H1 (cell line): ENCODE results near the gene ERP29.

Experiments
- CBX5 ChIP-seq: fragments of 300-800, 300-1000 bp; sonication (generic); IDR thresholded peaks from 2 replicates; pipeline ENCODE4 v1.7.1; 2016; ENCODE audit warnings: antibody characterized with exemption, low read length, low read depth
- CHD1 ChIP-seq: IDR thresholded peaks from 2 replicates; pipeline ENCODE4 v1.6.1; 2012; ENCODE audit warnings: low read depth, low read length, improper control_type of control experiment
- CREB1 ChIP-seq: IDR thresholded peaks from 2 replicates; pipeline ENCODE4 v1.6.1; 2012; ENCODE audit warnings: inconsistent platforms
- EGR1 ChIP-seq: IDR thresholded peaks from 2 replicates; pipeline ENCODE4 v1.6.1; 2011; ENCODE audit warnings: low read depth, low read length, borderline replicate concordance
- JUN ChIP-seq: IDR thresholded peaks from 2 replicates; pipeline ENCODE4 v1.6.1; 2011; ENCODE audit warnings: low read depth, mild to moderate bottlenecking, improper control_type of control experiment, low read length
- KDM5A ChIP-seq: fragments of 200-600 bp; IDR thresholded peaks from 2 replicates; pipeline ENCODE4 v1.7.1; 2012; ENCODE audit warnings: mild to moderate bottlenecking, low read length, inconsistent platforms, mixed read lengths
- POLR2A ChIP-seq, 2 experiments: IDR thresholded peaks; 1 replicate in 1 of 2; 2 replicates in 1 of 2; pipeline ENCODE4 v1.6.1; 2011; ENCODE audit warnings: low read depth in 2 of 2, low read length in 2 of 2, mild to moderate bottlenecking in 2 of 2; ENCODE audit errors: control extremely low read depth in 1 of 2
- RAD21 ChIP-seq, 2 experiments: IDR thresholded peaks in 1 of 2; conservative IDR thresholded peaks in 1 of 2; 2 replicates each; pipeline ENCODE4 v1.6.1; 2011; ENCODE audit warnings: low read depth in 2 of 2, low read length in 2 of 2, improper control_type of control experiment in 1 of 2, inconsistent platforms in 1 of 2, mild to moderate bottlenecking in 1 of 2, moderate library complexity in 1 of 2
- SIRT6 ChIP-seq: IDR thresholded peaks from one replicate; pipeline ENCODE4 v1.7.1; 2012; ENCODE audit warnings: low read length, inconsistent platforms
- SP1 ChIP-seq: IDR thresholded peaks from 2 replicates; pipeline ENCODE4 v1.6.1; 2011; ENCODE audit warnings: low read depth, low read length
- ZNF274 ChIP-seq: IDR thresholded peaks from 2 replicates; pipeline ENCODE4 v1.7.0; 2012; ENCODE audit warnings: low read length, borderline replicate concordance; ENCODE audit errors: extremely low read depth
- TF ChIP-seq, protein P1 (sequence below), 3 experiments: IDR thresholded peaks; 1 replicate in 2 of 3; 2 replicates in 1 of 3; pipeline versions ENCODE4 v1.5.1 to v1.6.1; 2011; ENCODE audit warnings: low read length in 3 of 3, mild to moderate bottlenecking in 3 of 3, inconsistent platforms in 2 of 3, low read depth in 1 of 3, moderate library complexity in 1 of 3; ENCODE audit not compliant: insufficient read depth in 1 of 3; ENCODE audit errors: control extremely low read depth in 1 of 3

DNA sequence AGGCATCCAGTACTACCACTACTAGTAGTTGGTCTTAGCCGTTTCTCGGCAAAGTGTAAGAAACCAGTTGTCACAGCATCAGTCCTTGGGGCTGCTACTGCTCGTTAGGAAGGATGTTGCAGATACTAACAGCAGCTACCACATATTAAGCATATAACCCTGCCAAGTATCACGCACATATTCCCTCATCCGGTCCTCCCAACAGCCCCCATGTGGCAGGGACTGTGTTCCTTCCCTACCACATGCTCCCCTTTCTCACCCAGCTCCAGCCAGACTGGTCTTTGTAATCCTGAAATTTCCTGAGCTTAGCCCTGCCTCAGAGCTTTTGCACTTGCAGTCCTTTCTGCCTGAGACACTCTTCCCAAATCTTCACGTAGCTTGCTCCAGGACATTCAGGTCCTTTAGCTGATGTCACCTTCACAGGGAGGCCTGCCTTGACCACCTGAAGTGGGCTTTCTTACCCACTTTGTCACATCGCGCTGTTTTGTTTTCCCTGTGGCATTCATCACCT is 7.8 kb downstream of the ERP29 start:
- TF ChIP-seq CBX5: no peak
- TF ChIP-seq, protein P1, sequence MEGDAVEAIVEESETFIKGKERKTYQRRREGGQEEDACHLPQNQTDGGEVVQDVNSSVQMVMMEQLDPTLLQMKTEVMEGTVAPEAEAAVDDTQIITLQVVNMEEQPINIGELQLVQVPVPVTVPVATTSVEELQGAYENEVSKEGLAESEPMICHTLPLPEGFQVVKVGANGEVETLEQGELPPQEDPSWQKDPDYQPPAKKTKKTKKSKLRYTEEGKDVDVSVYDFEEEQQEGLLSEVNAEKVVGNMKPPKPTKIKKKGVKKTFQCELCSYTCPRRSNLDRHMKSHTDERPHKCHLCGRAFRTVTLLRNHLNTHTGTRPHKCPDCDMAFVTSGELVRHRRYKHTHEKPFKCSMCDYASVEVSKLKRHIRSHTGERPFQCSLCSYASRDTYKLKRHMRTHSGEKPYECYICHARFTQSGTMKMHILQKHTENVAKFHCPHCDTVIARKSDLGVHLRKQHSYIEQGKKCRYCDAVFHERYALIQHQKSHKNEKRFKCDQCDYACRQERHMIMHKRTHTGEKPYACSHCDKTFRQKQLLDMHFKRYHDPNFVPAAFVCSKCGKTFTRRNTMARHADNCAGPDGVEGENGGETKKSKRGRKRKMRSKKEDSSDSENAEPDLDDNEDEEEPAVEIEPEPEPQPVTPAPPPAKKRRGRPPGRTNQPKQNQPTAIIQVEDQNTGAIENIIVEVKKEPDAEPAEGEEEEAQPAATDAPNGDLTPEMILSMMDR (IDR thresholded peaks at IDR 0.05; ENCODE audit: control extremely low read depth in 1 of 3, insufficient read depth in 1 of 3, low read depth in 1 of 3, low read length in 3 of 3): no peak
- TF ChIP-seq KDM5A: no peak
- no peak for TF ChIP-seq RAD21 (IDR thresholded peaks at IDR 0.05 in 1 of 2, conservative IDR thresholded peaks at IDR 0.05 in 1 of 2; ENCODE audit: low read depth in 2 of 2, low read length in 2 of 2)
- TF ChIP-seq SIRT6: no peak
- no peak for TF ChIP-seq POLR2A (IDR thresholded peaks at IDR 0.05; ENCODE audit: control extremely low read depth in 1 of 2, low read depth in 2 of 2, low read length in 2 of 2)
- TF ChIP-seq SP1: no peak
- no peak for TF ChIP-seq ZNF274
- TF ChIP-seq EGR1: no peak
- TF ChIP-seq JUN: no peak
- TF ChIP-seq CHD1: no peak
- TF ChIP-seq CREB1: no peak
